Ovary (tissue), 3 donors: ENCODE measurements around the gene CUZD1.

Source experiments
- CTCF ChIP-seq, 3 donors: fragments of 450-650 bp in 2 of 3; fragments of 200-600 bp in 1 of 3; IDR thresholded peaks; one replicate each; pipeline versions ENCODE4 v1.5.1 to v1.8.0; 2016 to 2022; ENCODE audit warnings: antibody characterized with exemption in 3 of 3, mild to moderate bottlenecking in 1 of 3
- POLR2A ChIP-seq: fragments of 450-650 bp; IDR thresholded peaks from one replicate; pipeline ENCODE4 v1.6.1; 2017; ENCODE audit warnings: antibody characterized with exemption, mild to moderate bottlenecking, moderate library complexity
- donor health status: DM: no; HTN: no; CAD: no.

- TF ChIP-seq CTCF (IDR thresholded peaks at IDR 0.05) (no peak), POLR2A (no peak)
Measured at GRCh38 chr10:122795924-122796323, 49.7 kb downstream of the CUZD1 start.
